ENCODE data around the gene CCDC102A.

DNA sequence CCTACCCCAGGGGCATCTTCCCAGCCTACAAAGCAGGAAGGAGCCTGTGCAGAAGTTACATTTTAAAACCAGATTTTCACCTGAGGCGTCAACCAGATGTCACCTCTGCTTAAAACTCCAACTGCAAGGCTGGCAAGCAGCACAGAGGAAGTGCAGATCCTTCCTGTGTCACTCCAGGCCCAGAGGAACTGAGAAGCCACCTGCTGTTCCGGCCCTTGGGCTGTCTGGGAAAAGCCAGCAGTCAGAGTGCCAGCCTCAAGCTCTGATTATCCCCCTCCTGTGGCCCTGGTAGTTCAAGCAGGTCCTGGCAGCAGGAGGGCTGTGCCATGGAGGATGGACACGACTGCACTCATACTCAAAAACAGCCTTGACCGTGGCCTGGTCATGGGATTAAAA is 63.7 kb downstream of the CCDC102A start:
- TF ChIP-seq, protein P1, sequence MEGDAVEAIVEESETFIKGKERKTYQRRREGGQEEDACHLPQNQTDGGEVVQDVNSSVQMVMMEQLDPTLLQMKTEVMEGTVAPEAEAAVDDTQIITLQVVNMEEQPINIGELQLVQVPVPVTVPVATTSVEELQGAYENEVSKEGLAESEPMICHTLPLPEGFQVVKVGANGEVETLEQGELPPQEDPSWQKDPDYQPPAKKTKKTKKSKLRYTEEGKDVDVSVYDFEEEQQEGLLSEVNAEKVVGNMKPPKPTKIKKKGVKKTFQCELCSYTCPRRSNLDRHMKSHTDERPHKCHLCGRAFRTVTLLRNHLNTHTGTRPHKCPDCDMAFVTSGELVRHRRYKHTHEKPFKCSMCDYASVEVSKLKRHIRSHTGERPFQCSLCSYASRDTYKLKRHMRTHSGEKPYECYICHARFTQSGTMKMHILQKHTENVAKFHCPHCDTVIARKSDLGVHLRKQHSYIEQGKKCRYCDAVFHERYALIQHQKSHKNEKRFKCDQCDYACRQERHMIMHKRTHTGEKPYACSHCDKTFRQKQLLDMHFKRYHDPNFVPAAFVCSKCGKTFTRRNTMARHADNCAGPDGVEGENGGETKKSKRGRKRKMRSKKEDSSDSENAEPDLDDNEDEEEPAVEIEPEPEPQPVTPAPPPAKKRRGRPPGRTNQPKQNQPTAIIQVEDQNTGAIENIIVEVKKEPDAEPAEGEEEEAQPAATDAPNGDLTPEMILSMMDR (IDR thresholded peaks at IDR 0.05), result no peak
- no peak for TF ChIP-seq POLR2A (IDR thresholded peaks at IDR 0.05)

Data from uterus (tissue), 2 donors.